Activated B cell treated with CpG ODN at 0.5 μM for 24 hours (primary cell): ENCODE measurements around the gene ZNF497. TPM values are rescaled to one million over a fixed set of nuclear protein-coding genes. Genes with fewer than 3 reads are reported as not detected.
"Not testable (repeated sequence)": the region's sequence is repeated elsewhere in the genome, so short reads cannot be mapped to it uniquely, and the experiment has no call there.

ENCODE experiments used
- ATAC-seq: fragments of 200-7000 bp; cut with Tn5 transposase; one replicate; pipeline ENCODE4 v1.10.0; 2021; ENCODE audit warnings: low read depth, mild to moderate bottlenecking, moderate library complexity
- CTCF ChIA-PET: fragments of 350-600 bp; sonication (Branson Sonifier 250); formaldehyde crosslinking; loops from one replicate; lab custom pipeline; 2021; ENCODE audit warnings: antibody characterized with exemption; lab: Charles Lee
- POLR2A ChIA-PET: fragments of 350-600 bp; sonication (Branson Sonifier 250); formaldehyde crosslinking; loops from one replicate; lab custom pipeline; 2021; ENCODE audit warnings: antibody characterized with exemption; lab: Charles Lee
- DNase-seq: peaks from one replicate; pipeline ENCODE4 v3.0.0; 2022
- H3K27ac Mint-ChIP-seq: one replicate; pipeline ENCODE4 v1.8.0; 2020; ENCODE audit warnings: mixed read lengths
- H3K27me3 Mint-ChIP-seq: one replicate; pipeline ENCODE4 v1.8.0; 2021; ENCODE audit warnings: mixed read lengths
- H3K36me3 Mint-ChIP-seq: one replicate; pipeline ENCODE4 v1.8.0; 2021; ENCODE audit warnings: low read depth, mixed read lengths
- H3K4me1 Mint-ChIP-seq: one replicate; pipeline ENCODE4 v1.8.0; 2021; ENCODE audit warnings: mixed read lengths
- H3K4me3 Mint-ChIP-seq: one replicate; pipeline ENCODE4 v1.8.0; 2020; ENCODE audit warnings: mild to moderate bottlenecking, mixed read lengths
- H3K9me3 Mint-ChIP-seq: one replicate; pipeline ENCODE4 v1.8.0; 2020; ENCODE audit warnings: mixed read lengths
- CTCF ChIP-seq: fragments of 200-600 bp; IDR thresholded peaks from one replicate; pipeline ENCODE4 v1.8.0; 2022; ENCODE audit warnings: antibody characterized with exemption, mild to moderate bottlenecking
- intact Hi-C: fragments of 100-400 bp; cut with micrococcal nuclease; formaldehyde crosslinking; loops from one replicate; pipeline ENCODE4 v1.15.1; 2024
- total RNA-seq: library from RNA; stranded (reverse); gene quantifications from 2 replicates; pipeline ENCODE4 v1.2.3, GENCODE V29; 2022

Gene ZNF497
- total RNA-seq, 1 donor from 2014 or later = 2.1 TPM

GRCh38 chr19:58311345-58311865, 51.1 kb downstream of the ZNF497 start:
- Mint-ChIP-seq H3K27ac (no peak overlapping the region), H3K36me3 (peaks cover 90% of the 10 kb centered on the region), H3K9me3 (no peaks in the 10 kb centered on the region), H3K4me3 (no peak overlapping the region), H3K4me1 (peaks cover 16% of the 10 kb centered on the region), H3K27me3 (no peaks in the 10 kb centered on the region)
- TF ChIP-seq CTCF = no peak
- intact Hi-C loops = no loop called here
- ATAC-seq (no peak), DNase-seq (no peak)
- ChIA-PET POLR2A (no interaction called here), CTCF (interaction anchor here (1.1 kb wide), 1 partner anchor 18 kb away, joined by 3 read pairs; no protein-coding TSS in a partner anchor)

- H3K4me1 Mint-ChIP-seq = peaks cover 24% of the 10 kb centered on the region
- intact Hi-C loops = not testable (repeated sequence)
Measured at GRCh38 chr19:58310685-58311084, 51.9 kb downstream of the ZNF497 start.

GRCh38 chr19:58307736-58308135, 54.8 kb downstream of the ZNF497 start:
- Mint-ChIP-seq H3K27me3 (no peaks in the 10 kb centered on the region), H3K9me3 (no peaks in the 10 kb centered on the region), H3K36me3 (peaks cover 71% of the 10 kb centered on the region), H3K4me3 (no peak overlapping the region), H3K4me1 (peaks cover 38% of the 10 kb centered on the region), H3K27ac (no peak overlapping the region)
- CTCF ChIA-PET = no interaction called here
- no peak for TF ChIP-seq CTCF
- DNase-seq = no peak
- intact Hi-C loops = loop anchor here (10.0 kb wide), 1 partner anchor 303 kb away; the partner anchor contains the start of gene ZNF606
- POLR2A ChIA-PET = no interaction called here
- ATAC-seq = no peak

More at GRCh38 chr19:58310685-58311084, 51.9 kb downstream of the ZNF497 start:
- DNase-seq, H3K9me3 Mint-ChIP-seq, H3K27me3 Mint-ChIP-seq, POLR2A ChIA-PET, H3K27ac Mint-ChIP-seq, ATAC-seq, H3K4me3 Mint-ChIP-seq: not testable (repeated sequence)
- peaks cover 90% of the 10 kb centered on the region for H3K36me3 Mint-ChIP-seq
- CTCF ChIA-PET = interaction anchor here (1.1 kb wide), 1 partner anchor 18 kb away, joined by 3 read pairs; no protein-coding TSS in a partner anchor

- Mint-ChIP-seq H3K27ac (peak overlapping the region; percentile 98), H3K4me1 (peaks cover 38% of the 10 kb centered on the region), H3K4me3 (peak overlapping the region; percentile 100), H3K9me3 (no peaks in the 10 kb centered on the region), H3K36me3 (peaks cover 57% of the 10 kb centered on the region), H3K27me3 (no peaks in the 10 kb centered on the region)
- ChIA-PET POLR2A (interaction anchor here (0.5 to 3.8 kb wide), 10 partner anchors 11 to 1024 kb away, joined by 3 to 23 read pairs (median 8); partner anchors contain the start of genes ZNF274, ZNF497, ZNF8 and ZSCAN22), CTCF (interaction anchor here (1.3 kb wide), 1 partner anchor 19 kb away, joined by 3 read pairs; no protein-coding TSS in a partner anchor)
- DNase-seq = no peak
- TF ChIP-seq CTCF = no peak
- ATAC-seq = no peak
- intact Hi-C loops = loop anchor here (1.0 to 10.0 kb wide), 11 partner anchors 20 to 917 kb away; partner anchors contain the start of genes ZNF132, ZNF497, ZNF548 and ZNF584
Measured at GRCh38 chr19:58305932-58306323, 56.6 kb downstream of the ZNF497 start.

- ChIA-PET POLR2A (interaction anchor here (0.7 to 3.8 kb wide), 18 partner anchors 12 to 596 kb away, joined by 3 to 23 read pairs (median 4); partner anchors contain the start of genes ZBTB45, ZNF154, ZNF274 and ZNF324B), CTCF (interaction anchor here (1.3 kb wide), 1 partner anchor 20 kb away, joined by 3 read pairs; no protein-coding TSS in a partner anchor)
- Mint-ChIP-seq H3K9me3 (no peaks in the 10 kb centered on the region), H3K4me3 (peak within 1 kb of the TSS; percentile 100), H3K36me3 (peaks cover 57% of the 10 kb centered on the region), H3K4me1 (peaks cover 38% of the 10 kb centered on the region), H3K27me3 (no peaks in the 10 kb centered on the region), H3K27ac (peak within 1 kb of the TSS; percentile 98)
- peak; percentile 97 for ATAC-seq
- intact Hi-C loops = loop anchor here (1.0 to 10.0 kb wide), 11 partner anchors 21 to 916 kb away; partner anchors contain the start of genes ZNF132, ZNF497, ZNF548 and ZNF584
- no peak for TF ChIP-seq CTCF
- DNase-seq = peak; percentile 89
Measured at GRCh38 chr19:58305065-58305931, 57.3 kb downstream of the ZNF497 start, which contains the start of gene ERVK3-1. TSS of gene ERVK3-1 (plus strand) at chr19:58305377. CDS start at chr19:58312169, 6,792 bp downstream.
